Thyroid gland (tissue), 4 donors: ENCODE data around the gene DPYSL3.

Experiments used
- CTCF ChIP-seq, 6 experiments: fragments of 200-600 bp in 3 of 6; fragments of 450-650 bp in 3 of 6; sonication (generic) in 3 of 6; IDR thresholded peaks; one replicate each; pipeline ENCODE4 v1.5.1; 2016 to 2019; ENCODE audit warnings: antibody characterized with exemption in 6 of 6, mild to moderate bottlenecking in 2 of 6, inconsistent platforms in 1 of 6, moderate library complexity in 1 of 6
- POLR2A ChIP-seq, 2 donors: fragments of 450-650 bp; IDR thresholded peaks; one replicate each; pipeline ENCODE4 v1.6.1; 2017; ENCODE audit warnings: antibody characterized with exemption in 2 of 2, mild to moderate bottlenecking in 2 of 2, moderate library complexity in 1 of 2

- TF ChIP-seq POLR2A (IDR thresholded peaks at IDR 0.05) = no peak
- TF ChIP-seq CTCF (IDR thresholded peaks at IDR 0.05) = no peak
Observed at GRCh38 chr5:147472664-147473475, 37.0 kb downstream of the DPYSL3 start.
